HG03521 (cell line): ENCODE results near the gene ADRA1B.
"Not testable (repeated sequence)": the region's sequence is repeated elsewhere in the genome, so short reads cannot be mapped to it uniquely, and the experiment has no call there.

Experiments used
- ATAC-seq: cut with Tn5 transposase; IDR thresholded peaks from one replicate; pipeline ENCODE4 v1.9.1; 2021; ENCODE audit warnings: mild to moderate bottlenecking, moderate library complexity; ENCODE audit not compliant: unreplicated experiment

Gene ADRA1B

GRCh38 chr5:159965031-159965837, 49.0 kb downstream of the ADRA1B start:
- no peak for ATAC-seq

GRCh38 chr5:159965838-159966128, 49.5 kb downstream of the ADRA1B start:
- ATAC-seq = not testable (repeated sequence)

GRCh38 chr5:159969966-159970365, 53.7 kb downstream of the ADRA1B start:
- ATAC-seq = no peak

- no peak for ATAC-seq
Measured at GRCh38 chr5:159971038-159971437, 54.8 kb downstream of the ADRA1B start.

- no peak for ATAC-seq
Measured at GRCh38 chr5:159971514-159971913, 55.2 kb downstream of the ADRA1B start.

GRCh38 chr5:159971931-159972461, 55.7 kb downstream of the ADRA1B start:
- ATAC-seq = no peak

- no peak for ATAC-seq
Measured at GRCh38 chr5:159972538-159973362, 56.5 kb downstream of the ADRA1B start.

- ATAC-seq = no peak
Measured at GRCh38 chr5:159975462-159976019, 59.3 kb downstream of the ADRA1B start.

- ATAC-seq = no peak
Measured at GRCh38 chr5:159976921-159977320, 60.6 kb downstream of the ADRA1B start.

- no peak for ATAC-seq
Measured at GRCh38 chr5:159978358-159978757, 62.1 kb downstream of the ADRA1B start.

GRCh38 chr5:159982421-159983173, 66.3 kb downstream of the ADRA1B start:
- ATAC-seq = no peak

GRCh38 chr5:159987031-159987674, 70.9 kb downstream of the ADRA1B start:
- ATAC-seq = peak; percentile 75

GRCh38 chr5:159990506-159990905, 74.2 kb downstream of the ADRA1B start:
- ATAC-seq = no peak

GRCh38 chr5:159992566-159992965, 76.3 kb downstream of the ADRA1B start:
- no peak for ATAC-seq

- no peak for ATAC-seq
Measured at GRCh38 chr5:159993194-159993593, 76.9 kb downstream of the ADRA1B start.

- ATAC-seq = no peak
Measured at GRCh38 chr5:159995907-159996306, 79.6 kb downstream of the ADRA1B start.

- no peak for ATAC-seq
Measured at GRCh38 chr5:160001457-160001856, 85.2 kb downstream of the ADRA1B start.

GRCh38 chr5:160007514-160007913, 91.2 kb downstream of the ADRA1B start:
- no peak for ATAC-seq

- peak; percentile 1 for ATAC-seq
Measured at GRCh38 chr5:160008529-160008876, 92.2 kb downstream of the ADRA1B start.

GRCh38 chr5:160008877-160009590, 92.8 kb downstream of the ADRA1B start, which contains the start of gene TTC1:
TSS of gene TTC1 (plus strand) at chr5:160009139. CDS start at chr5:160010529, 1,390 bp downstream.
- ATAC-seq = peak; percentile 100
